Measurements from ENCODE around the gene ANKFN1. TPM values are rescaled to one million over a fixed set of nuclear protein-coding genes. Genes with fewer than 3 reads are reported as not detected.

ANKFN1 gene
- total RNA-seq, 1 donor from 2014 or later: 0.96 TPM

GRCh38 chr17:56367366-56367765 lies 214.1 kb downstream of the ANKFN1 start:
- Mint-ChIP-seq H3K36me3 (ENCODE audit: unreplicated experiment) (no peaks in the 10 kb centered on the region), H3K9me3 (ENCODE audit: unreplicated experiment) (no peaks in the 10 kb centered on the region), H3K4me1 (ENCODE audit: low read depth, unreplicated experiment) (peaks cover 2% of the 10 kb centered on the region), H3K4me3 (ENCODE audit: unreplicated experiment) (no peak overlapping the region), H3K27ac (ENCODE audit: unreplicated experiment) (no peak overlapping the region), H3K27me3 (ENCODE audit: unreplicated experiment) (no peaks in the 10 kb centered on the region)
- TF ChIP-seq CTCF (IDR thresholded peaks at IDR 0.05; ENCODE audit: partially characterized antibody, unreplicated experiment): no peak
- DNase-seq: no peak

GRCh38 chr17:56373981-56374833 lies 220.9 kb downstream of the ANKFN1 start:
- H3K36me3 Mint-ChIP-seq (ENCODE audit: unreplicated experiment): no peaks in the 10 kb centered on the region
- H3K9me3 Mint-ChIP-seq (ENCODE audit: unreplicated experiment): no peaks in the 10 kb centered on the region
- no peak overlapping the region for H3K27ac Mint-ChIP-seq (ENCODE audit: unreplicated experiment)
- H3K4me3 Mint-ChIP-seq (ENCODE audit: unreplicated experiment): no peak overlapping the region
- no peak for DNase-seq
- no peaks in the 10 kb centered on the region for H3K27me3 Mint-ChIP-seq (ENCODE audit: unreplicated experiment)
- H3K4me1 Mint-ChIP-seq (ENCODE audit: low read depth, unreplicated experiment): no peaks in the 10 kb centered on the region
- TF ChIP-seq CTCF (IDR thresholded peaks at IDR 0.05; ENCODE audit: partially characterized antibody, unreplicated experiment): no peak

GRCh38 chr17:56389356-56389755 lies 236.1 kb downstream of the ANKFN1 start:
- H3K9me3 Mint-ChIP-seq (ENCODE audit: unreplicated experiment): no peaks in the 10 kb centered on the region
- no peak for DNase-seq
- no peaks in the 10 kb centered on the region for H3K36me3 Mint-ChIP-seq (ENCODE audit: unreplicated experiment)
- no peak overlapping the region for H3K27ac Mint-ChIP-seq (ENCODE audit: unreplicated experiment)
- no peaks in the 10 kb centered on the region for H3K27me3 Mint-ChIP-seq (ENCODE audit: unreplicated experiment)
- TF ChIP-seq CTCF (IDR thresholded peaks at IDR 0.05; ENCODE audit: partially characterized antibody, unreplicated experiment): no peak
- H3K4me3 Mint-ChIP-seq (ENCODE audit: unreplicated experiment): no peak overlapping the region
- H3K4me1 Mint-ChIP-seq (ENCODE audit: low read depth, unreplicated experiment): no peaks in the 10 kb centered on the region

DNA sequence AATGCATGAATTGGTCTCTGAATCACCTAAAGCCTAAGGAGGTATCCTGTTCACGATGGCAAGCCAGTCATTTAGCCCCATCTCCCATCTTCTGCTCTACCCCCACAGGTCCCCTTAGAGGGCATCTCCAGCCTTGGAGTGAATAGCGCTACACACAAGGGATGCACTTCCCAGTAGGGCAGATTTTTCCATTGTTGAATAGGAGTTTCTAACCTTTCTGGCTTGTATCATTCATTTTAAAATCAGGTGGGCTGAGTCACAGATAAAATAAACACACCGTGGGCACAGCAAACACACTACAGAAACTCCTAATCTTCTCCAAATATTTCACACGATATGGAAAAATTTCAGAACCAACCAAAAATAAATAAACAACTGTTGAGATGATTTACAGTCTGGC lies 239.0 kb downstream of the ANKFN1 start:
- Mint-ChIP-seq H3K27me3 (ENCODE audit: unreplicated experiment) (no peaks in the 10 kb centered on the region), H3K36me3 (ENCODE audit: unreplicated experiment) (no peaks in the 10 kb centered on the region), H3K27ac (ENCODE audit: unreplicated experiment) (no peak overlapping the region), H3K4me1 (ENCODE audit: low read depth, unreplicated experiment) (peaks cover 3% of the 10 kb centered on the region), H3K9me3 (ENCODE audit: unreplicated experiment) (no peaks in the 10 kb centered on the region), H3K4me3 (ENCODE audit: unreplicated experiment) (no peak overlapping the region)
- no peak for TF ChIP-seq CTCF (IDR thresholded peaks at IDR 0.05; ENCODE audit: partially characterized antibody, unreplicated experiment)
- DNase-seq: no peak

DNA sequence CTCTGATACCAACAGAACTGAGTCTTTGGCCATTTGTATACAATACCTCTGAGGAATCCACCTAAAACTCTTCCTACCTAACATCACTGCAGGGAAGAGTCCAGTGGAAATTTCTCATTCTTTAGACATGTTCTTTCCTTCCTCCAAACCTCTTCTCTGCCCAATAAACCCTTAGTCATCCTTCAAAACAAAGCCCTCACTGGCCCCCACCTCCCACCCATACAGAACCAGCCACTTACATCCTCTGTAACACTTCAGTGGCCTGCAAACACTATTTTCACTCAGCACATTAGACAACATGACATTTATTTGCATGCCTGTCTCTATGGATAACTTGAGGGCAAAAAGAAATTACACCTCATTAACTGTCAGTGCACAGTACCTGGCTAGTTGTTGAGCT lies 239.9 kb downstream of the ANKFN1 start:
- no peak overlapping the region for H3K4me3 Mint-ChIP-seq (ENCODE audit: unreplicated experiment)
- peaks cover 3% of the 10 kb centered on the region for H3K4me1 Mint-ChIP-seq (ENCODE audit: low read depth, unreplicated experiment)
- H3K27me3 Mint-ChIP-seq (ENCODE audit: unreplicated experiment): no peaks in the 10 kb centered on the region
- no peaks in the 10 kb centered on the region for H3K9me3 Mint-ChIP-seq (ENCODE audit: unreplicated experiment)
- H3K36me3 Mint-ChIP-seq (ENCODE audit: unreplicated experiment): no peaks in the 10 kb centered on the region
- H3K27ac Mint-ChIP-seq (ENCODE audit: unreplicated experiment): no peak overlapping the region
- DNase-seq: no peak
- TF ChIP-seq CTCF (IDR thresholded peaks at IDR 0.05; ENCODE audit: partially characterized antibody, unreplicated experiment): no peak
